Epidermal melanocyte (primary cell): ENCODE data around the gene CPNE8.

Experiments used
- DNase-seq: peaks from one replicate; pipeline ENCODE4 v3.0.0; 2011; ENCODE audit warnings: low spot score; ENCODE audit not compliant: insufficient read length

CPNE8 gene

DNA sequence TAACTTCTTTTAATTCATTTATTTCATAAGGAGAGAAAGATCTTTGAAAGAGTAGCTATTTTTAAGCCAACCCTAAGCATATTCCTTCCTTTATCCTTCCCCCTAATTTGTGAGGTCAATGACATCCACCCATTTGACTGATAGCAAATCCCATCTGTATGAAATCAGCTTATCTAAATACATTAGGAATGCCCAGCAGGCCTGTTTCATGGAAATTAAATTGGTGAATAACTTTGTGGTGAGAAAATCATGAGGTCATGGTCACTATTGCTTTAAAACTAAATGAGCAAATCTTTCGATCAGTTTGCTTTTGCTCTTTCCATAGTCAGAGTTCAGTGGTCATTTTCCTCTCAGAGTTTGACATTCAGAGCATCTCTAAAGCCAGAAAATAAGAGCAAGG lies 256.6 kb downstream of the CPNE8 start:
- DNase-seq: no peak

DNA sequence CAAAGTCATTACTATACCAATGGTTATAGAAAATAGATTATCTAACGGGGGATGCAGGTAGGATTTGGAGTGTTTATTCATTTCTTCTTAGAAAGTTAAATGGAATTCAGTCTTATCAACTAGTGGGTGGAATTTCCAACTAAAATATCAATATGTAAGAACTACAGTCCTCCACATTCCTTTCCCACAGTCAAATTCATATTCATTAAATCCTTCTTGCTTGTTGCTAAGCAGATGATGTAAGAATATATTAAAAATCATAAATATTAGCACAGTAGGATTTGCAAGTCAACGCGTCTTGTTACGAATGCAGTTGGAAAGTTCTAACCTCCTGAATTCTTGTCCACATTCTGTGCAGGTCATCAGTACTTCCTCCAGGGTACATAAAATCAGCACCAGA lies 259.2 kb downstream of the CPNE8 start:
- DNase-seq: no peak

DNA sequence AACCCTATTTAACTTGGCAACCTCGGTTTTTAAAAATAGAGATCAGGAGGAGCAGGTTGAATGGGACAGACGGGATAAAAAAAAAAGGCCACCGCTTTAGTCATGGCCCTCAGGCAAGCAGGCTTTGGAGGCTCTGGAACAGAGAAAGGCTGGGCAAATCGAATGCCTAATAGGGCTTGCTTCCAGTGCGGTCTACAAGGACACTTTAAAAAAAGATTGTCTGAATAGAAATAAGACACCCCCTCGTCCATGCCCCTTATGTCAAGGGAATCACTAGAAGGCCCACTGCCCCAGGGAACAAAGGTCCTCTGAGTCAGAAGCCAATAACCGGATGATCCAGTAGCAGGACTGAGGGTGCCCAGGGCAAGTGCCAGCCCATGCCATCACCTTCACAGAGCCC lies 265.8 kb downstream of the CPNE8 start:
- no peak for DNase-seq

DNA sequence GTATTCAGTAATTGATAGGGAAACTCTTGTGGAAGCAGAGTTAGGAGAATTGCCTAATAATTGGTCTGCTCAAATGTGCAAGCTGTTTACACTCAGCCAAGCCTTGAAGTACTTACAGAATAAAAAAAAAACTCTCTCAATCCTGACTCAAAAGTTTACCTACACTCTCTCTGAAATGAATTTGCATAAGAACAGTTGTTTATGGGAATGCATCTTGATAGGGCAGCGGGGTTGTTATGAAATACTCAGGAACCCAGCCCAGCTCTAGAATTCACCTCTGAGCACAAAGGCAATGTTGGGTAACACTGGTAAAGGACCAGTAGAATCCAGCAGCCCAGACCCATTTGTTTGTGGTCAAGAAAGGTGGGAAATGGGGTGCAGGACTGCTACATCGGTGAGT lies 267.0 kb downstream of the CPNE8 start:
- DNase-seq: no peak

DNA sequence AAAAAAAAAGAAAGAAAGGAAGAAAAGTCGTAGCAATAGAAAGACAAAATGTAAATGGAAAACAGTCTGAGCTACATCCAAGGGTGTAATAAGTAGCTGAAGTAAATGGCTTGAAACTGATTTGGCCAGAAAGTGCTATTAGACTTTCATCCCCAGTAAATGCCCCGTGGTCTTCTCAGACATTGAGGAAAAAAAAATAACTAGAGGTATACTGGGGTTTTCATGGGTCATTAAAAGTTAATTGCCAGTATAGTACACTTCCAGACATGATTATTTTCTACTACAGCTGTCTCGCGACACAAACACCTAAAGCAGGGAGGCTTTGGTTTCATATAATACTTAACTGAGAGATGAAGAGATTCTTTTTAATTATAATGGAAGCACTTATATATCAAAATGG lies 271.9 kb downstream of the CPNE8 start:
- DNase-seq: no peak

DNA sequence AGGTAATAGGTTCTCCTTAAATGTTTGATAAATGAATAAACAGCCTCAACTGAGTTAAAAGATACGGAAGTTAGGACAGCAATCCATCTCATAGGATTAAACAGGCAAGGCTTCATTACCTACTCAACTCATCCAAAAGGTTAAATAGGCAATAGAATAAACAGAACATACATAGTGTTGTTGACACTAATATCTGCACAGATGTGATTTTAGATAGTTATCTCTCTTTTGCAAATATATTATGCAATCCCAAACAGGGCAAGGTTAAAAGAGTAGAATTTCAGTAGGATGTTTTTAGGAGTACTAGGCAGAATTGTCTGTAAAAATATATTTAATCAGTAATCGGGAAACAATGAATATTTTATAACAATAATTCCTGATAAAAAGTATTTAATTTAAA lies 276.3 kb downstream of the CPNE8 start:
- no peak for DNase-seq

DNA sequence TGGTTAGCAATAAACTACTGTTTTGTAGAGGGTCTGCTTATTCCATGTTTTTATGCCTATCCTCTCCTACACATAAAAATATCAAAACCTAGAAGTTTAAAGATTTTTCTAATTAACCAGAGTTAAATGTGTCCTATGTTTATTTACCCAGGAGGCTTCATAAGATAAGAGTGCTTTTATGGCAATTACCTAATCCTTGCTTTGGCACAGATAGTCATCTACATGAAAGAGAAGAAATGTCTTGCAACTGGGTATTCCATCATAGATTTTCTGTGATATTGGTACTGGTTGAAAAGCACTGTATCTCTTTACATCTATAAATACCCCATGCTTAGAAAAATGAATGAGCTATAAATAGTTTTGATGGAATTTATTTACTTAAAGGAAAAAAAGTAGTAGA lies 277.1 kb downstream of the CPNE8 start:
- no peak for DNase-seq

DNA sequence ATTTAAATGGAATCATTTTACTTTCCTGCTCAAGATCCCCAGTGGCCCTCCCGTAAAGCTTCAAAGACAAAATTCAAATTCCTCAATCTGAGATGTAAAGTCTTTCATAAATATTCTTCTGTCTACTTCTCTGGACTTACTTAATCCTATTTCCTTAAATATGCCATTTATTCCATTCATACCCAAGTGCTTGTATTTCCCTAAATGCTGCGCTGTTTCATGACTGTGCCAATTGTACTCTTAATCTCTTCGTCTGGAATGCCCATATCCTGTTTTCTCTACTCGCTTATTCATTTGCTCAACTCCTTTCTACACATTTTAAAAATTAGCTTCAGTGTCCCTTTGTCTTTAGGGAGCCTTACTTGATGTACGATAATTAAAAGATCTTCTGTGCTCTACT lies 280.1 kb downstream of the CPNE8 start:
- DNase-seq: no peak

DNA sequence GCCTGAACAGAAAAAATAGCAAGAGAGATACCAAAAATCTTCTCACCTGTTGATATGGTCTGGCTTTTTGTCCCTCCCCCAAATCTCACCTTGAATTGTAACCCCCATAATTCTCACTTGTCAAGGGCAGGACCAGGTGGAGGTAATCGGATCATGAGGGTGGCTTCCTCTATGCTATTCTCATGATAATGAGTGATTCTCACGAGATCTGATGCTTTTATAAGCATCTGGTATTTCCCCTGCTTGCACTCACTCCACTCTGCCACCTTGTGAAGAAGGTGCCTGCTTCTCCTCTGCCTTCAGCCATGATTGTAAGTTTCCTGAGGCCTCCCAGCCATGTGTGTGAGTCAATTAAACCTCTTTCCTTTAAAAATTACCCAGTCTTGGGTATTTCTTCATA lies 291.2 kb downstream of the CPNE8 start:
- no peak for DNase-seq

DNA sequence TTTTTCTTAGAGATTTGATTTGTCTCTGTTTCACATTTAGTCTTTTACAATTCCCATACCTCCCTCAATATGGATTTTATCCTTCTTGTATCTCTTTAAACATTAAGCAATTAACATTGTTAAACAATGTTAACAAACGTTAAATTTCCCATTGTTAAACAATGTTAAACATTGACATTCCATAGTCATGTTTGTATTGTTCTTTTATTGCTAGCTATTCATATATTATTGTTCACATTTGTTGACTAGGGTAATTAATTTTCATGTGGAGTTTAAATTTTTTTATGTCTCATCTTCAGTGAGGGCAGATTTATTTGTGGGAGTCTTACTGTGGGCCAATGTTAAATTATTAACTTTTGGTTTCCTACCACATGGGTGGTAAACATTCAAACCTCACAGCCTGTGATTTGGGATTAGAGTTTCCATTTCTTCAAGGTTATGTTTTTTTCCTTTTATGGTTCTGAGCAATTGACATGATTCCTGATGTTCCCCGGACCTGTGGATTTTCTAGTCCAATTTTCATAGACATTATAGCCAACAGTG lies 294.5 kb downstream of the CPNE8 start:
- no peak for DNase-seq

DNA sequence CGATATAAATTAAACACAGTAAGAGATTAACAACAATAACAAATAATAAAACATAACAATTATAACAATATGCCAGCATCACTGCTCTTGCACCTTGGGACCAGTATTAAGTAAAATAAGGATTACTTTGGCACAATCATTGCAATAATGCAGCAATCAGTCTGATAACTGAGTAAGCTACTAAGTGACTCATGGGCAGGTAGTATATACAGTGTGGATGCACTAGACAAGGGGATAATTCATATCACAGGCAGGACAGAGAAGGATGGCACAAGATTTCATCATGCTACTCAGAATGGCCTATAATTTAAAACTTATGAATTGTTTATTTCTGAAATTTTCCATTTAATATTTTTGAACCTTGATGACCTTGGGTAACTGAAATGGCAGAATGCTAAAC lies 298.1 kb downstream of the CPNE8 start:
- DNase-seq: no peak
